Fibroblast of peridontal ligament (primary cell): ENCODE data around the gene ANO8.
"Not testable (repeated sequence)": the region's sequence is repeated elsewhere in the genome, so short reads cannot be mapped to it uniquely, and the experiment has no call there.

ENCODE experiments used
- DNase-seq: peaks from one replicate; pipeline ENCODE4 v3.0.0-alpha.2; 2010; ENCODE audit errors: extremely low read depth

Gene ANO8, protein sequence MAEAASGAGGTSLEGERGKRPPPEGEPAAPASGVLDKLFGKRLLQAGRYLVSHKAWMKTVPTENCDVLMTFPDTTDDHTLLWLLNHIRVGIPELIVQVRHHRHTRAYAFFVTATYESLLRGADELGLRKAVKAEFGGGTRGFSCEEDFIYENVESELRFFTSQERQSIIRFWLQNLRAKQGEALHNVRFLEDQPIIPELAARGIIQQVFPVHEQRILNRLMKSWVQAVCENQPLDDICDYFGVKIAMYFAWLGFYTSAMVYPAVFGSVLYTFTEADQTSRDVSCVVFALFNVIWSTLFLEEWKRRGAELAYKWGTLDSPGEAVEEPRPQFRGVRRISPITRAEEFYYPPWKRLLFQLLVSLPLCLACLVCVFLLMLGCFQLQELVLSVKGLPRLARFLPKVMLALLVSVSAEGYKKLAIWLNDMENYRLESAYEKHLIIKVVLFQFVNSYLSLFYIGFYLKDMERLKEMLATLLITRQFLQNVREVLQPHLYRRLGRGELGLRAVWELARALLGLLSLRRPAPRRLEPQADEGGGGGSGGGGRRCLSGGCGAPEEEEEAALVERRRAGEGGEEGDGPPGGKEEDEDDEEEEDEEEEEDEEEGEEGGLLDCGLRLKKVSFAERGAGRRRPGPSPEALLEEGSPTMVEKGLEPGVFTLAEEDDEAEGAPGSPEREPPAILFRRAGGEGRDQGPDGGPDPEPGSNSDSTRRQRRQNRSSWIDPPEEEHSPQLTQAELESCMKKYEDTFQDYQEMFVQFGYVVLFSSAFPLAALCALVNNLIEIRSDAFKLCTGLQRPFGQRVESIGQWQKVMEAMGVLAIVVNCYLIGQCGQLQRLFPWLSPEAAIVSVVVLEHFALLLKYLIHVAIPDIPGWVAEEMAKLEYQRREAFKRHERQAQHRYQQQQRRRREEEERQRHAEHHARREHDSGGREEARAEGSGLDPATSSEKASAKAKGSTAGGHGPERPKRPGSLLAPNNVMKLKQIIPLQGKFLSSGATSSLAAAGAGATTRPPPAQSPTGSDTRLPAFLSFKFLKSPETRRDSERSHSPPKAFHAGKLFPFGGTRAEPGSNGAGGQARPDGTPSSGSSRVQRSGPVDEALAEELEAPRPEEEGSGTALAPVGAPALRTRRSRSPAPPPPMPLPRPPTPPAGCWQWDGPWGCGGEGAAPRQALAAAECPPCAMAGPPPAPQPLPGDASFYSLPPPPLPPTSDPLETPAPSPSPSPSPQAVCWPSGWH

GRCh38 chr19:17334414-17335409, at the start of gene ANO8:
ANO8 (minus strand) TSS chr19:17334855; CDS start chr19:17334670, 185 bp downstream.
- peak; percentile 99 for DNase-seq

DNA sequence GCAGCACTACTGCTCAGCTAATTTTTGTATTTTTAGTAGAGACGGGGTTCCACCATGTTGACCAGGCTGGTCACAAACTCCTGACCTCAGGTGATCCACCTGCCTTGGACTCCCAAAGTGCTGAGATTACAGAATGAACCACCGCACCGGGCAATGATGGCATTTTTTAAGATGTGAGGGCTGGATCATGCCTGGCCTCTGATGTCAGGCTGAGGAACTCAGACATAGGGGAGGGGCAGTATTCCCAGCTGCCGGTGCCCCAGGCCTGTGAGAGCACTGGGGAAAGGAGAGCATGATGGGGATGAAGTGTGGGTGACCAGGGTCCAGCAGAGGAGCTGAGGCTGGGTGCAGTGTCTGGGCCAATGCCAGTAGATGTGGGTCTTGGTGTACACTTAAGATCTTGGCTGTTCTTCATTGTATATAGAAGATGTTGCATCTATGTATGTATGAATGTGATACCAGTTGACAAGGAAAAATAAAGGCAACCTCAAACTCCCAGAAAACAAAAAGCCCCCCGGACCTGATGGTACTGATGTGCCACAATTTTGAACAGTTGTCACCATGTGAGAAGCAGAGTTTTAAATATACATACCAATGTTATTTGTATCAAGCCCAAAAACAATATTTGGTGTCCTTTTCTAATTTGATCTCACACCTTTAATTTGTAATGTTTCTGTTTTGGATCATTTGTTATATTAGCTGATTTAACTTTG, 45.9 kb upstream of the ANO8 start:
- DNase-seq = no peak

- DNase-seq = no peak
Observed at GRCh38 chr19:17379221-17379631, 44.6 kb upstream of the ANO8 start.

- no peak for DNase-seq
Observed at GRCh38 chr19:17378271-17378670, 43.6 kb upstream of the ANO8 start.

DNA sequence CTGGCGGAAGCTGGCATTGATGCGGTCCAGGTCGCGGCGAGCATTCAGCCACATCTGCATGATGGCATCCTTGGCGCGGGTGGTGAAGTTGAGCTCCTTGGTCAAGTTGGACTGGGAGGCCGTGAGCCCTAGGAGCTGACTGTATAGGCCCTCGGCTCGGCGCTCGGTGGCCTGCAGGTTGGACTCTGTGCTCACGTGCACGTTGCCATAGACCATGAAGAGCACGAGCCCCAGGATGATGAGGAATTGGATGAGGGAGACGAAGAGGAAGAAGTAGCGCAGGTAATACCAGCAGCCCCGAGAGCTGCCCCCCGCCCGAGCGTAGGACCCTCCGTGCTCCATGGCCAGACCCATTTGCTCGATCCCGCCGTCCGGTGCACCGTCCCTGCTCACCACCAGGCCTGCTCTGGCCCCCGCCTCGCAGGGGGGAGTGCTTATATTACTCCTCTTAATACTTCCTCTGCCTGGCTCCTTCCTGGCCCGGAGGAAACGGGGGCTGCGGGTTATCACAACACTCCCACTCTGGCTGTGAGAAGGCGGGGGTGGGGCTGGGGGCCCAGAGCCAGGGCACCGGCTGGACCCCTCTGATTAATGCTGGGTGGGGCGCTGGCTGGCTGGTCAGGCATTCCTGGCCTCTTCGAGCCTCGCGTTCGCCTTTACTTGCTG, 42.4 kb upstream of the ANO8 start, which contains the start of gene PLVAP:
TSS of gene PLVAP (minus strand) at position 408 of the 666 bp plus-strand sequence. CDS start at position 354, 54 bp downstream.
- no peak for DNase-seq

DNA sequence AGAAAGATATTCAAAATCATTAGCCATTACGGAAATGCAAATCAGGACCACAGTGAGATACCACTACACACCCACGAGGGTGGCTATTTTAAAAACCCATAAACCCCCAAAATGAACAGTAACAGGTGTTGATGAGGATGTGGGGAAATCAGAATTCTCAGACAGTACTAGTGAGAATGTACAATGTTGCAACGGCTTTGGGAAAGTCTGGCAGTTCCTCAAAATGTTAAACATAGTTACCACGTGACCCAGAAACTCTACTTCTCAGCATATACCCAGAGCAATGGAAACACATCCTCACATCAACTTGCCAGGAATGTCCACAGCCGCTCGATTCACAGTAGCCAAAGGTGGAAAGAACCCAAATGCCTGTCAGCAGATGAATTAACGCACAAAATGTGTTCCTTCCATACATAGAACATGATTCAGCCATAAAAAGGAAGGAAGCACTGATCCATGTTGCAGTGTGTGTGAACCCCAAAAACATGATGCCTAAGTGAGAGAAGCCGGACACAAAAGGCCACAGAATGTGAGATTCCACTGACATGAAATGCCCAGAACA, 35.5 kb upstream of the ANO8 start:
- peak; percentile 47 for DNase-seq

- no peak for DNase-seq
Observed at GRCh38 chr19:17365361-17365760, 30.7 kb upstream of the ANO8 start.

- DNase-seq = not testable (repeated sequence)
Observed at GRCh38 chr19:17363852-17364605, 29.4 kb upstream of the ANO8 start.

GRCh38 chr19:17359905-17360800, 25.5 kb upstream of the ANO8 start:
- DNase-seq = no peak

DNA sequence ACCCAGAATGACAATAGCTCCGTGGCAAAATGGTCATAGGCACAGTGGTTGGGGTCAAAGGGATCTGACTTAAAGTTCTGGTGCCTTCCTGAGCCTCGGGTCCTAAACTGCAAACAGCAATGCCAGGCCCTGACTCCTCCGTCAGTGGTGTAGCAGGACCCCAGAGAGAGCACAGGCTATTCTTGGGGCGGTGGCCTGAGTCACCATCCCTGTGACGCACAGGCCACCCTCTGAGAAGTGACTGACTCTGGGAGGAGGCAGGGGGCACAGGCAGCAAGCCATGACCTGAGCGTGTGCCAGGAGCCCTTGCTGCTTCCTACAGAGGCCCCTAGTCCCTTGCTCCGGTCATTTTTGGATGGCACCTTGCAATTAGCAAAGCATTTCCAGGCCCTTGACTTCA, 23.7 kb upstream of the ANO8 start:
- DNase-seq = no peak

- no peak for DNase-seq
Observed at GRCh38 chr19:17357724-17358123, 23.1 kb upstream of the ANO8 start.

DNA sequence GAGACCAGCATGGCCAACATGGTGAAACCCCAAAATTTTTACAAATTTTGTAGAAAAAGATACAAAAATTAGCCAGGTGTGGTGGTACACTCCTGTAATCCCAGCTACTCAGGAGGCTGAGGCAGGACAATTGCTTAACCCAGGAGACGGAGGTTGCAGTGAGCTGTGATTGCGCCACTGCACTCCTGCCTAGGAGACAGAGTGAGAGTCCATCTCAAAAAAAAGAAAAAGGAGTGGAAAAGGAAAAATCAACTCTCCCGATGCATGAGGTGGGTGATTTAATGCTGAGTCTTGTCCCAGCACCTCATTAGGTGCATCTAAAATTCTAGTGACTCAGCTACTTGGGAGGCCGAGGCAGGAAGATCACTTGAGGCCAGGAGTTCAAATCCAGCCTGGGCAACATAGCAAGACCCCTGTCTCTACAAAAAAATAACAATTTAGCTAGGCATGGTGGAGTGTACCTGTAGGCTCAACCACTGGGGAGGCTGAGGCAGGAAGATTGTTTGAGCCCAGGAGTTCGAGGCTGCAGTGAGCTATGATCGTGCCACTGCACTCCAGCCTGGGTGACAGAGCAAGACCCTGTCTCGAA, 22.5 kb upstream of the ANO8 start:
- no peak for DNase-seq

DNA sequence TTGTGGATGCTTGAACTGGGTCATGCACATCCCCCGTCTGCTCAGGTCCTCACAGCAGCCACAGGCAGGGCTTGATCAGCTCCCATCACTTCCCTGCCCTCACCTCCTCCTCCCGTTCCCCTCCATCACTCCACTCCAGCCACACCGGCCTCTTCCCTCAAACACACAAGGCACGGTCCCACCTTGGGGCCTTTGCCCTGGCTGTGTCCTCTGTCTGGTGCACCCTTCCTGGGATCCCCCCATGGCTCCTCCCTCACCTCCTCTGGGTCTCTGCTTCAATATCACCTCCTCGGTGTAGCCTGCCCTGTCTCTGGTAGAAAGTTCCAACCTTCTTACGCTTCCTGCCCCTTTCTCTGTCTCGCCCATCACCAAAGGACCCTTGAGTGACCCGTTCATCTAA, 18.7 kb upstream of the ANO8 start:
- DNase-seq = no peak

GRCh38 chr19:17352608-17353280, 18.1 kb upstream of the ANO8 start:
- no peak for DNase-seq

DNA sequence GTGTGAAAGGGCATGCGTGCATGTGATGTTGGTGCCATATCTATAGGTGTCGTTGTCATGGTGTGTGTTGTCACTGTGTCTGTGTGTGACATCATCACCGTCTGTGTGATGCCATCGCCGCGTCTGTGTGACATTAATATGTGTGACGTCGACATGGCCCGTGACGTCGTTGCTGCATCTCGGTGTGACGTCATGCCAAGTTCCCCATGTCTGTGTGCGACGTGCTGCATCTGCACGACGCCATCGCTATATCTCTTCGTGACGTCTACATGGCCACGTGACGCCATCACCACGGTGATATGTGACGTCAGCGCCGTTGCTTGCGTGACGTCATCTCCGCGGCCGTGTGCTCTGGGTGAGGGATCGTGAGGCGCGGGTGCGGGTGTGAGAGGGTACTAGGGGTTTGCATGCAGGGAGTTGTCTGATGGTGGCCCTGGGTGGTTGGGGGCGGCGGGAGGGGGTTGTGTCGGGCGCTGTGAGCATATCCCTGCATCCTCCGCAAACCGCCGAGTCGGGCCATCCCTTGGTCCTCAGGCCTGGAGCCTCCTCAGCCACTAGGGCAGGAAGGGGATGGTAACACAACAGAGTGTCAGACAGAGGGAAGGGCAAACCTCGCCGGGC, 17.3 kb upstream of the ANO8 start:
- DNase-seq = no peak

- peak; percentile 35 for DNase-seq
Observed at GRCh38 chr19:17348700-17349099, 14.0 kb upstream of the ANO8 start.
